Stimulated activated naive B cell treated with anti-CD40 and anti-IgM and Interleukin-4, amounts not matched to agents 10 μg/mL and 1 μg/mL and 100 μg/mL, for 72 hours (primary cell): ENCODE data around the gene GNPTG.

Experiments
- ATAC-seq, 2 donors: fragments of 150-1000 bp; cut with Tn5 transposase; replicated peaks; 2 replicates each; pipeline ENCODE4 v1.10.0; 2021; ENCODE audit warnings: moderate library complexity in 1 of 2
- DNase-seq: peaks from one replicate; pipeline ENCODE4 v3.0.0; 2021
- H3K27ac Mint-ChIP-seq: one replicate; pipeline ENCODE4 v1.8.0; 2022; ENCODE audit warnings: mild to moderate bottlenecking, mixed read lengths
- H3K27me3 Mint-ChIP-seq, 2 donors: one replicate each; pipeline ENCODE4 v1.8.0; 2022; ENCODE audit warnings: mixed read lengths in 2 of 2
- H3K36me3 Mint-ChIP-seq, 2 donors: one replicate each; pipeline ENCODE4 v1.8.0; 2022; ENCODE audit warnings: mixed read lengths in 2 of 2, mild to moderate bottlenecking in 1 of 2
- H3K4me1 Mint-ChIP-seq, 2 donors: one replicate each; pipeline ENCODE4 v1.8.0; 2022; ENCODE audit warnings: mixed read lengths in 2 of 2, mild to moderate bottlenecking in 1 of 2
- H3K4me3 Mint-ChIP-seq, 2 donors: one replicate each; pipeline ENCODE4 v1.8.0; 2022; ENCODE audit warnings: mild to moderate bottlenecking in 2 of 2, mixed read lengths in 2 of 2, moderate library complexity in 1 of 2
- H3K9me3 Mint-ChIP-seq, 2 donors: one replicate each; pipeline ENCODE4 v1.8.0; 2022; ENCODE audit warnings: mixed read lengths in 2 of 2, mild to moderate bottlenecking in 1 of 2

The GNPTG gene

DNA sequence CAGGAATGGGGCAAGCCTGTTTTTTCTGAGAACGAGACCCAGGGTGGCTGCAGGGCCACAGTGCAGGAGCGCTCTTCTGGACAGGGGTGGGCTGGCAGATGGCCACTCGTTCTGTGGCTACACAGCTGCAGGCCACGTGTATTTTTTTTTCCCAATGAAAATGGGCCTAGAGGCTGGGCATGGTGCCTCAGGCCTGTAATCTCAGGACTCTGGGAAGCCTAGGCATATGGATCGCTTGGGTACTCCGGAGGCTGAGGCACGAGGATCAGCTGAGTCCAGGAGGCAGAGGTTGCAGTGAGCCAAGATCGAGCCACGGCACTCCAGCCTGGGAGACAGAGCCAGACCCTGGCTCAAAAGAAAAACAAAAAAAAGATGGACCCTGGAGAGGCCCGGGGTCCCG, 56.0 kb downstream of the GNPTG start:
- Mint-ChIP-seq H3K27me3 (no peaks in the 10 kb centered on the region), H3K4me1 (peaks cover 4 to 32% of the 10 kb centered on the region in 2 donors), H3K4me3 (peak overlapping the region; percentile 90 to 96), H3K9me3 (no peaks in the 10 kb centered on the region), H3K36me3 (peaks cover 14 to 22% of the 10 kb centered on the region in 2 donors), H3K27ac (peak overlapping the region; percentile 87)
- no peak for ATAC-seq
- DNase-seq, result no peak

DNA sequence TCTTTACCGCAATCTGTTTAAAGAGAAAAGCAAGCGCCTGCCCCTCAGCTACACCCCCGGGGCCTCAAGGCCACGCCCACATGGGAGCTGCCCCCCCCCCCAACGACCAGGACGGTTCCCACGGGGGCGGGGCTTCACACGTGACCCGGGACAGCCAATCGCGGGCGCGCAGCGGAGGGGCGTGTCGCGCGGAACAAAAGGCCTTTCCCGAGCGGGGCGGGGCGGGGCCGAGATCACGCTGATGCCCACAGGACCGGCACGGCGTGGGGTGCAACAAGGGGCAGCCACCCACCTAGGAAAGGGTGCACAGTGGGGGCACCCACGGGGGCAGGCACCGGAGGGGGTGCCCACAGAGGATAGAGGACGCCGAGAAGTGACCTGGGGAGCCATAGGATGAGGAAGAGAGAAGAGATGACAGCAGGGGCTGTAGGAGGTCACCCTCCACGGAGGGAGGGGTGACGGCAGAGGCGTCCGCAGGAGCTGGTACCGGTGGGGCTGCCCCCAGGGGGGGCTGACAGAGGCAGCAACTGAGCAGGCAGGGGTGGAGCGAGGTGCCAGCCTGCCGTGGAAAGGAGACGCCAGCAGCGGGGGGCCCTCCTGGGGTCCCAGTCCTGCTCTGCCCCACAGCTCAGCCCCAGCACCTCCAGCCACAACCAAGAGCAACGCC, 56.6 kb downstream of the GNPTG start:
- peaks cover 4 to 32% of the 10 kb centered on the region in 2 donors for H3K4me1 Mint-ChIP-seq
- H3K27me3 Mint-ChIP-seq, result no peaks in the 10 kb centered on the region
- H3K27ac Mint-ChIP-seq, result peak overlapping the region; percentile 87
- peak; percentile 89 for DNase-seq
- H3K36me3 Mint-ChIP-seq, result peaks cover 13 to 22% of the 10 kb centered on the region in 2 donors
- H3K4me3 Mint-ChIP-seq, result peak overlapping the region; percentile 90 to 96
- ATAC-seq, result peak; percentile 93
- H3K9me3 Mint-ChIP-seq, result no peaks in the 10 kb centered on the region

DNA sequence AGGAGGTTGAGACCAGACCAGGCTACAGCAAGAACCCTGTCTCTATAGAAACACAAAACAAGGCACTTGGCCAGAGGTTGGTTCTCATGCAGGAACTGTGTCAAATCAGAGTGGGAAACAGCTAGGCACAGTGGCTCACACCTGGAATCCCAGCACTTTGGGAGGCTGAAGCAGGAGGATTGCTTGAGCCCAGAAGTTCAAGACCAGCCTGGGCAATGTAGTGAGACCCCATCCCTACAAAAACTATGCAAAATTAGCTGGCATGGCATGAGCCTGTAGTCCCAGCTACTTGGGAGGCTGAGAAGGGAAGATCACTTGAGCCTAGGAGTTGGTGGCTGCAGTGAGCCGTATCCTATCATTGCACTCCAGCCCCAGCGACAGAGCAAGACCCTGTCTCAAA, 61.1 kb downstream of the GNPTG start:
- peak overlapping the region in 1 of 2 donors; percentile 32 for H3K4me3 Mint-ChIP-seq
- no peaks in the 10 kb centered on the region for H3K27me3 Mint-ChIP-seq
- peaks cover 11 to 22% of the 10 kb centered on the region in 2 donors for H3K4me1 Mint-ChIP-seq
- no peak for DNase-seq
- H3K36me3 Mint-ChIP-seq, result peaks cover 13 to 17% of the 10 kb centered on the region in 2 donors
- H3K27ac Mint-ChIP-seq, result peak overlapping the region; percentile 71
- H3K9me3 Mint-ChIP-seq, result no peaks in the 10 kb centered on the region
- ATAC-seq, result no peak
